Ishikawa (cell line): ENCODE results near the gene F2RL3.

Source experiments
- CREB1 ChIP-seq: IDR thresholded peaks from 2 replicates; pipeline ENCODE4 v1.6.1; 2012; ENCODE audit warnings: low read depth
- EP300 ChIP-seq: IDR thresholded peaks from 2 replicates; pipeline ENCODE4 v1.6.1; 2012; ENCODE audit warnings: borderline replicate concordance
- MAX ChIP-seq: IDR thresholded peaks from 2 replicates; pipeline ENCODE4 v1.6.1; 2012
- NFIC ChIP-seq: IDR thresholded peaks from 2 replicates; pipeline ENCODE4 v1.6.1; 2012
- REST ChIP-seq: IDR thresholded peaks from 2 replicates; pipeline ENCODE4 v1.6.1; 2012; ENCODE audit warnings: low read depth, mild to moderate bottlenecking
- TAF1 ChIP-seq: IDR thresholded peaks from 2 replicates; pipeline ENCODE4 v1.6.1; 2012; ENCODE audit warnings: low read depth, mild to moderate bottlenecking
- TCF12 ChIP-seq: IDR thresholded peaks from 2 replicates; pipeline ENCODE4 v1.6.1; 2012; ENCODE audit warnings: low read depth
- TEAD4 ChIP-seq: IDR thresholded peaks from 2 replicates; pipeline ENCODE4 v1.6.1; 2012
- YY1 ChIP-seq: IDR thresholded peaks from 2 replicates; pipeline ENCODE4 v1.6.1; 2012; ENCODE audit warnings: low read depth
- ZBTB7A ChIP-seq: IDR thresholded peaks from 2 replicates; pipeline ENCODE4 v1.6.1; 2012; ENCODE audit warnings: low read depth

- TF ChIP-seq TAF1 (no peak), TCF12 (no peak), REST (no peak), NFIC (no peak), ZBTB7A (no peak), YY1 (no peak), TEAD4 (no peak), CREB1 (no peak), MAX (no peak), EP300 (no peak)
Measured at GRCh38 chr19:16883522-16883921, 5.3 kb upstream of the F2RL3 start.
